Ectodermal cell (in vitro differentiated cells): ENCODE results near the gene NCK1. TPM values are rescaled to one million over a fixed set of nuclear protein-coding genes. Genes with fewer than 3 reads are reported as not detected.
A peak's percentile ranks its signal among the peaks of the same experiment; 100 is the strongest.

Experiments
- H3K27ac ChIP-seq: 2 replicates; pipeline ENCODE4 v1.7.0; 2013; ENCODE audit warnings: mild to moderate bottlenecking, low read depth, low read length; ENCODE audit not compliant: insufficient read depth, poor library complexity, severe bottlenecking
- H3K27me3 ChIP-seq: 2 replicates; pipeline ENCODE4 v1.7.0; 2013; ENCODE audit warnings: mild to moderate bottlenecking, low read length; ENCODE audit not compliant: insufficient read depth, control insufficient read depth, poor library complexity, severe bottlenecking
- H3K36me3 ChIP-seq: one replicate; pipeline ENCODE4 v1.7.0; 2013; ENCODE audit warnings: low read length; ENCODE audit not compliant: control insufficient read depth, insufficient read depth
- H3K4me1 ChIP-seq: one replicate; pipeline ENCODE4 v1.7.0; 2013; ENCODE audit warnings: low read length; ENCODE audit not compliant: control insufficient read depth, insufficient read depth
- H3K4me3 ChIP-seq: 2 replicates; pipeline ENCODE4 v1.7.0; 2013; ENCODE audit warnings: low read depth, low read length, control low read depth; ENCODE audit not compliant: insufficient read depth
- H3K9me3 ChIP-seq: 2 replicates; pipeline ENCODE4 v1.7.0; 2013; ENCODE audit warnings: mild to moderate bottlenecking, low read length, moderate library complexity; ENCODE audit not compliant: control insufficient read depth
- WGBS, 2 experiments: methylation state at CpG; one replicate each; pipeline ENCODE4 v1.1.7; 2013; ENCODE audit warnings: missing lambda C conversion rate in 2 of 2; 5-methylcytosine and 5-hydroxymethylcytosine counted together
- polyA plus RNA-seq, 4 experiments: library from polyadenylated mRNA; stranded (reverse); fragments of 50-300 nt; gene quantifications; one replicate each; pipeline ENCODE4 v1.2.3, GENCODE V29; 2013

Gene NCK1
- polyA plus RNA-seq (2013, experiment 1 of 4): 29.3 TPM
- 34.1 TPM for polyA plus RNA-seq (2013, experiment 2 of 4)
- polyA plus RNA-seq (2013, experiment 3 of 4): 25.8 TPM
- polyA plus RNA-seq (2013, experiment 4 of 4): 30.8 TPM

- 0% methylated on average over 67 of the region's 67 CpGs for WGBS, 2 experiments
- Histone ChIP-seq H3K4me1 (peaks cover 13% of the 10 kb centered on the region), H3K36me3 (no peaks in the 10 kb centered on the region), H3K4me3 (peak within 1 kb of the TSS; percentile 75), H3K27ac (peak within 1 kb of the TSS; percentile 91), H3K27me3 (no peaks in the 10 kb centered on the region), H3K9me3 (no peaks in the 10 kb centered on the region)
These were observed at the start of gene NCK1 for GRCh38 chr3:136861890-136862616. NCK1 (plus strand) TSS chr3:136862208; CDS start chr3:136928002, 65,794 bp downstream.

- H3K4me3 ChIP-seq: no peak overlapping the region
- H3K27ac ChIP-seq: no peak overlapping the region
- peaks cover 39% of the 10 kb centered on the region for H3K27me3 ChIP-seq
- 78 to 89% methylated on average over 1 of the region's 1 CpG for WGBS, 2 experiments
- no peaks in the 10 kb centered on the region for H3K36me3 ChIP-seq
- H3K9me3 ChIP-seq: no peaks in the 10 kb centered on the region
- no peaks in the 10 kb centered on the region for H3K4me1 ChIP-seq
These were observed 44.6 kb upstream of the NCK1 start for GRCh38 chr3:136817448-136817847.

GRCh38 chr3:136818191-136818768 is 43.7 kb upstream of the NCK1 start:
- no peaks in the 10 kb centered on the region for H3K4me1 ChIP-seq
- no peak overlapping the region for H3K27ac ChIP-seq
- H3K36me3 ChIP-seq: no peaks in the 10 kb centered on the region
- H3K27me3 ChIP-seq: peaks cover 39% of the 10 kb centered on the region
- 17 to 20% methylated on average over 8 of the region's 8 CpGs for WGBS, 2 experiments
- peak overlapping the region; percentile 59 for H3K4me3 ChIP-seq
- H3K9me3 ChIP-seq: no peaks in the 10 kb centered on the region

- WGBS, 2 experiments: 1% methylated on average over 60 of the region's 60 CpGs
- Histone ChIP-seq H3K27ac (no peak within 1 kb of the TSS), H3K9me3 (no peaks in the 10 kb centered on the region)
These were observed 43.1 kb upstream of the NCK1 start, which contains the start of gene SLC35G2 for GRCh38 chr3:136818769-136819391. SLC35G2 (plus strand) TSS chr3:136819126; CDS start chr3:136854461, 35,335 bp downstream.

GRCh38 chr3:136819392-136819730 is 42.6 kb upstream of the NCK1 start:
- no peaks in the 10 kb centered on the region for H3K9me3 ChIP-seq
- no peaks in the 10 kb centered on the region for H3K4me1 ChIP-seq
- peak overlapping the region; percentile 59 for H3K4me3 ChIP-seq
- WGBS, 2 experiments: 0% methylated on average over 21 of the region's 21 CpGs
- no peaks in the 10 kb centered on the region for H3K36me3 ChIP-seq
- H3K27me3 ChIP-seq: peaks cover 39% of the 10 kb centered on the region
- no peak overlapping the region for H3K27ac ChIP-seq

More at GRCh38 chr3:136818769-136819391, 43.1 kb upstream of the NCK1 start, which contains the start of gene SLC35G2:
- Histone ChIP-seq H3K36me3 (no peaks in the 10 kb centered on the region), H3K4me1 (no peaks in the 10 kb centered on the region), H3K27me3 (peaks cover 39% of the 10 kb centered on the region), H3K4me3 (peak within 1 kb of the TSS; percentile 59)

GRCh38 chr3:136819731-136820679 is 42.0 kb upstream of the NCK1 start:
- Histone ChIP-seq H3K27me3 (peaks cover 39% of the 10 kb centered on the region), H3K4me1 (no peaks in the 10 kb centered on the region), H3K36me3 (no peaks in the 10 kb centered on the region), H3K4me3 (peak overlapping the region; percentile 59), H3K27ac (no peak overlapping the region), H3K9me3 (no peaks in the 10 kb centered on the region)
- 7 to 8% methylated on average over 51 of the region's 51 CpGs for WGBS, 2 experiments

GRCh38 chr3:136831461-136831860 is 30.5 kb upstream of the NCK1 start:
- no peaks in the 10 kb centered on the region for H3K9me3 ChIP-seq
- no peak overlapping the region for H3K4me3 ChIP-seq
- no peaks in the 10 kb centered on the region for H3K27me3 ChIP-seq
- no peaks in the 10 kb centered on the region for H3K4me1 ChIP-seq
- no peak overlapping the region for H3K27ac ChIP-seq
- H3K36me3 ChIP-seq: no peaks in the 10 kb centered on the region
- WGBS, 2 experiments: 82 to 84% methylated on average over 1 of the region's 1 CpG

- no peaks in the 10 kb centered on the region for H3K4me1 ChIP-seq
- H3K27ac ChIP-seq: no peak overlapping the region
- 100% methylated on average over 1 of the region's 1 CpG; no CpG with 5 or more reads in 1 of the 2 experiments for WGBS, 2 experiments
- no peaks in the 10 kb centered on the region for H3K36me3 ChIP-seq
- no peaks in the 10 kb centered on the region for H3K27me3 ChIP-seq
- H3K4me3 ChIP-seq: no peak overlapping the region
- H3K9me3 ChIP-seq: no peaks in the 10 kb centered on the region
These were observed 26.8 kb upstream of the NCK1 start for GRCh38 chr3:136835089-136835812.

- Histone ChIP-seq H3K27ac (no peak overlapping the region), H3K9me3 (no peaks in the 10 kb centered on the region), H3K4me1 (no peaks in the 10 kb centered on the region), H3K36me3 (no peaks in the 10 kb centered on the region), H3K27me3 (no peaks in the 10 kb centered on the region), H3K4me3 (no peak overlapping the region)
- WGBS, 2 experiments: 93 to 94% methylated on average over 2 of the region's 3 CpGs
These were observed 26.0 kb upstream of the NCK1 start for GRCh38 chr3:136835813-136836510.
